Thyroid gland (tissue), 4 donors: Measurements from ENCODE around the gene SAMD1. TPM values are rescaled to one million over a fixed set of nuclear protein-coding genes. Genes with fewer than 3 reads are reported as not detected.
A peak's percentile ranks its signal among the peaks of the same experiment; 100 is the strongest.

ENCODE experiments used
- DNase-seq, 2 donors: peaks; one replicate each; pipeline ENCODE4 v3.0.0-alpha.2; 2019
- H3K27ac ChIP-seq, 3 donors: fragments of 200-600 bp; sonication (generic); 1 replicate in 2 of 3; 2 replicates in 1 of 3; pipeline ENCODE4 v1.5.1; 2016 to 2019; ENCODE audit warnings: mild to moderate bottlenecking in 1 of 3, moderate library complexity in 1 of 3
- H3K27me3 ChIP-seq: fragments of 200-600 bp; sonication (generic); one replicate; pipeline ENCODE4 v1.5.1; 2019
- H3K36me3 ChIP-seq, 2 donors: fragments of 200-600 bp; sonication (generic); one replicate each; pipeline ENCODE4 v1.5.1; 2016 to 2019
- H3K4me1 ChIP-seq, 2 donors: fragments of 200-600 bp; sonication (generic); one replicate each; pipeline ENCODE4 v1.5.1; 2017 to 2019
- H3K4me3 ChIP-seq, 3 donors: fragments of 200-600 bp; sonication (generic); replicated peaks in 1 of 3; 1 replicate in 2 of 3; 2 replicates in 1 of 3; pipeline ENCODE4 v1.5.1; 2016; ENCODE audit warnings: mild to moderate bottlenecking in 1 of 3
- H3K9me3 ChIP-seq: fragments of 200-600 bp; sonication (generic); one replicate; pipeline ENCODE4 v1.5.1; 2017
- POLR2A ChIP-seq, 2 donors: fragments of 450-650 bp; IDR thresholded peaks; one replicate each; pipeline ENCODE4 v1.6.1; 2017; ENCODE audit warnings: antibody characterized with exemption in 2 of 2, mild to moderate bottlenecking in 2 of 2, moderate library complexity in 1 of 2
- WGBS, 2 donors: methylation state at CpG; one replicate each; pipeline ENCODE4 v1.1.5; 2017; 5-methylcytosine and 5-hydroxymethylcytosine counted together
- intact Hi-C: fragments of 100-400 bp; cut with DNase I; formaldehyde crosslinking; loops from one replicate; pipeline ENCODE4 v1.15.1; 2023
- total RNA-seq, 4 donors: library from RNA; depleted of rRNA; stranded (reverse); fragments of >200 nt; gene quantifications; one replicate each; pipeline ENCODE4 v1.2.3, GENCODE V29; 2016
- TF ChIP-seq, protein P1 (sequence below), 6 experiments: fragments of 200-600 bp in 3 of 6; fragments of 450-650 bp in 3 of 6; sonication (generic) in 3 of 6; IDR thresholded peaks; one replicate each; pipeline ENCODE4 v1.5.1; 2016 to 2019; ENCODE audit warnings: antibody characterized with exemption in 6 of 6, mild to moderate bottlenecking in 2 of 6, inconsistent platforms in 1 of 6, moderate library complexity in 1 of 6

SAMD1 gene
- total RNA-seq, 4 donors from 2014 or later, result 15.2 to 27.3 (median 22.7) TPM

DNA sequence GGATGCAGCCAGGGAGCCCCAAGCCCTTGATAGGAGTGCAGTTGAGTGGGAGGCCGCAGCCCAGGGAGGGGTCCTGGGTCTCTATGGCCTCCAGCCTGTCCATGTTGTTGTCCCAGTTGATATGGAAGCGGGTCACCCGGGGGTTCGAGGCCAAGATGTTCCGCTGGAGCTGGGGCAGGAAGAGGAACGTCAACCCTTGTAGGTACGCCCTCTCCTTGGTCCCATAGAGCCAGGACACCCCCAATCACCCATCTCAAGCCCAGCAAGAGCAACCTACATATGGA lies 29.9 kb upstream of the SAMD1 start:
- Histone ChIP-seq H3K4me1 (peaks cover 24 to 32% of the 10 kb centered on the region in 2 donors), H3K9me3 (no peaks in the 10 kb centered on the region), H3K36me3 (no peaks in the 10 kb centered on the region), H3K27me3 (no peaks in the 10 kb centered on the region), H3K27ac (peak overlapping the region in 1 of 3 donors; percentile 99), H3K4me3 (no peak overlapping the region)
- intact Hi-C loops, result loop anchor here (5.0 kb wide), 1 partner anchor 33 kb away; the partner anchor contains the start of gene C19orf67
- no peak for DNase-seq
- 75 to 97% methylated on average over 2 to 6 of the region's 7 CpGs for WGBS, 2 donors
- no peak for TF ChIP-seq POLR2A (IDR thresholded peaks at IDR 0.05)
- TF ChIP-seq, protein P1, sequence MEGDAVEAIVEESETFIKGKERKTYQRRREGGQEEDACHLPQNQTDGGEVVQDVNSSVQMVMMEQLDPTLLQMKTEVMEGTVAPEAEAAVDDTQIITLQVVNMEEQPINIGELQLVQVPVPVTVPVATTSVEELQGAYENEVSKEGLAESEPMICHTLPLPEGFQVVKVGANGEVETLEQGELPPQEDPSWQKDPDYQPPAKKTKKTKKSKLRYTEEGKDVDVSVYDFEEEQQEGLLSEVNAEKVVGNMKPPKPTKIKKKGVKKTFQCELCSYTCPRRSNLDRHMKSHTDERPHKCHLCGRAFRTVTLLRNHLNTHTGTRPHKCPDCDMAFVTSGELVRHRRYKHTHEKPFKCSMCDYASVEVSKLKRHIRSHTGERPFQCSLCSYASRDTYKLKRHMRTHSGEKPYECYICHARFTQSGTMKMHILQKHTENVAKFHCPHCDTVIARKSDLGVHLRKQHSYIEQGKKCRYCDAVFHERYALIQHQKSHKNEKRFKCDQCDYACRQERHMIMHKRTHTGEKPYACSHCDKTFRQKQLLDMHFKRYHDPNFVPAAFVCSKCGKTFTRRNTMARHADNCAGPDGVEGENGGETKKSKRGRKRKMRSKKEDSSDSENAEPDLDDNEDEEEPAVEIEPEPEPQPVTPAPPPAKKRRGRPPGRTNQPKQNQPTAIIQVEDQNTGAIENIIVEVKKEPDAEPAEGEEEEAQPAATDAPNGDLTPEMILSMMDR (IDR thresholded peaks at IDR 0.05), result no peak

DNA sequence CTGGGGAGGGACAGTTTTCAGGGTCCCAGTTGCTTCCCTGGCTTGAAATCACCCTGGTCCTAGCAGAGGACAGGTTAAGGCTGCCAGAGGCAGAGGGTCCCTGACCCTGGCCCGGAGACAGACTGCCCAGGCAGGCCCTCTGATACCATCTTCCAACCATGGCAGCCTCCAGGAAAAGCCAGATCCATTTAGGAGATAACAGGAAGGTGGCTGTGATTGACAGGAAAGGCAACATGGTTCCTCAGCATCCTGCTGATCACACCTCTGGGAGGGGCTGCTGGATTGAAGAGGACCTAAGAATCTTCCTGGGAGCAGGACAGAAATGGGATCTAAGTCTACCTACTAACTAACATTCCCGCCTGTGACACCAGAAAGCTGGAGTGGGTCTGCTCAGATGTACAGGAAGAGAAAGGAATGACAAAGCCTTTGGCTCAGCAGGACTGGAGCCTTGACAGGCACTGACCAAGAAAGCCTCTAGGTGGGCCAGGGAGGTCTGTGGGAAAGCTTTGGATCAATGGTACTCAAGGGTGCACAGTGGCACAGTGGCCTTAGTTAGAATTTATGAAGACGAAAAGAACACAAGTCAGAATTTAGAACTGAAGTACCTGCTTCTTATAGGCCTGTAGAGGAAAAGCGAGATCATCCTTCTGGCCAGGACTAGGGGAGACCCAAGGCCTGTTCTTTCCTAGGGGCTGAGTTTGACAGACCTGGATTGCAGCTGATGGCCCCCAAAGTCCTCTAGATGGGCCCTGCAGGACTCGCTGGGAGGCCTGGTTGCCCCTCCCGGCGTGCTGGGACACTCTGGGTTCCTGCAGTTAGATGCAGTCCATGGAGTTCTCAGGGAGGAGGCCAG lies 29.3 kb upstream of the SAMD1 start:
- intact Hi-C loops, result loop anchor here (5.0 kb wide), 1 partner anchor 33 kb away; the partner anchor contains the start of gene C19orf67
- no peaks in the 10 kb centered on the region for H3K36me3 ChIP-seq
- H3K4me1 ChIP-seq, result peaks cover 30 to 33% of the 10 kb centered on the region in 2 donors
- H3K4me3 ChIP-seq, result no peak overlapping the region
- DNase-seq, result no peak
- TF ChIP-seq, protein P1 (IDR thresholded peaks at IDR 0.05), result no peak
- TF ChIP-seq POLR2A (IDR thresholded peaks at IDR 0.05), result no peak
- H3K9me3 ChIP-seq, result no peaks in the 10 kb centered on the region
- 81 to 85% methylated on average over 4 to 5 of the region's 7 CpGs for WGBS, 2 donors
- H3K27me3 ChIP-seq, result no peaks in the 10 kb centered on the region
- H3K27ac ChIP-seq, result peak overlapping the region; percentile 89 to 99 (median 99)

DNA sequence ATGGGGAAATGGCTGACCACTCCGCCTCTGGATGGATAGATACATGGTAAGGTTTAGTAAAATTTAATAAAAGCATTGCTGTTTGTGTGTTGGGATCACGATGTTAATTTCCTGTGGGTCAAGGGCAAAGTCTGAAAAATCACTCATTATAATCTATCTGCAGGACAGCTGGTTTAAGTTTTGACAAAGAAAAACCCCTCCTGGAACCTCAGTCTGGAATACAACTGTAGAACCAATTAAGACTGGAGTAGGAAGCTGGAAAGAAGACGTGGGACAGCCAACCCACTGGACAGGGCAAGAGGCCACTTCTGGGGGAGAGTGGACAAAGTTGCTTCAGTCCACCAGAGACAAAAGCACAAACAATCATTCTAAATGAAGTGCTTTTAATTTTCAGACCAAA lies 28.6 kb upstream of the SAMD1 start:
- H3K9me3 ChIP-seq, result no peaks in the 10 kb centered on the region
- H3K4me1 ChIP-seq, result peaks cover 31 to 36% of the 10 kb centered on the region in 2 donors
- WGBS, 2 donors, result 61 to 75% methylated on average over 3 of the region's 3 CpGs
- intact Hi-C loops, result no loop called here
- no peak for DNase-seq
- H3K36me3 ChIP-seq, result no peaks in the 10 kb centered on the region
- H3K27me3 ChIP-seq, result no peaks in the 10 kb centered on the region
- peak overlapping the region; percentile 89 to 99 (median 99) for H3K27ac ChIP-seq
- H3K4me3 ChIP-seq, result peak overlapping the region in 1 of 3 donors; percentile 52
- no peak for TF ChIP-seq POLR2A (IDR thresholded peaks at IDR 0.05)
- TF ChIP-seq, protein P1 (IDR thresholded peaks at IDR 0.05), result no peak

DNA sequence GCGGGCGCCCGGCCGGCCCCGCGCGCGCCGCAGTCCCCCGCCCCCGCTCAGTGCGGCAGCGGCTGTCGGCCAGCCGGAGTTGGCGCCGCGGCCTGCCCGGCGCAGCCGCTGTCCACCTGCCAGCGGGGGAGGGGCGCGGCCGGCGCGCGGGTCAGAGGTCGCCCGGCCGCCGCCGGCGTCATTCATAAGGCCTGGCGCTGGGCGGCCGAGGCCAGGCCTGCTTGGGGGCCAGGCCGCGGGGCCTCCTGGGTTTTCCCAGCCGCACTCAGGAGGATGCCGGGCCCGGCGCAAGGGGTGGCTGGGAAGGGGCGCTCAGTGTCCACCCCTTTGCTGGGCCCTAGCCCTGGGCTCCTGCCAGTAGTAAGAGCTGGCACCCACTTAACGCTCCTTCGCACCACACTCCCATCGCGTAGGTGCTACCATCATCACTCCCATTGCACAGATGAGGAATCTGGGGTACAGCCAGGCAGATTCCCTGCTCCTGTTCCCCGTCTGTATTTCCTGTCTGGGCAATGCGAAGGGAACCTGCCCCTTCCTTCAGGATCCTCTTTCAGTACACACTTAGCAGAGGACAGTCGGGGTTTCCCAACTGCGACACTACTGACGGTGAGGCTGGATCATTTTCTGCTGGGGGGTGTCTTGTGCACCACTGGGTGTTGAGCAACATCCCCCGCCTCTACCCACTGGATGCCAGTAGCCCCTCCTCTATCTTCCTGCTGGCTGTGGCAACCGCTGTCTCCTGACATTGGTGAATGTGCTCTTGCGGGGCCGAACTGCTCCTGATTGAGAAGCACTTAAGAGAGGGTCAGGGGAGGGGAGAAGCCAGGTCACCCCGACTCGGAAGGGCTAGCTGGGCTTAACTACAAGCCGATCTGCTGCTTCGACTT lies 27.9 kb upstream of the SAMD1 start:
- whole genome bisulfite sequencing, 2 donors, result 7 to 8% methylated on average over 13 to 15 of the region's 61 CpGs
- Histone ChIP-seq H3K9me3 (no peaks in the 10 kb centered on the region), H3K27me3 (no peaks in the 10 kb centered on the region), H3K27ac (peak overlapping the region; percentile 89 to 99 (median 99)), H3K4me1 (peaks cover 31 to 43% of the 10 kb centered on the region in 2 donors), H3K4me3 (peak overlapping the region in 2 of 3 donors; percentile 19 to 52), H3K36me3 (no peaks in the 10 kb centered on the region)
- TF ChIP-seq POLR2A (IDR thresholded peaks at IDR 0.05), result peak; percentile 6 to 46
- TF ChIP-seq, protein P1 (IDR thresholded peaks at IDR 0.05), result peak in 1 of 6 experiments; percentile 3
- intact Hi-C loops, result no loop called here
- peak; percentile 75 to 81 for DNase-seq
